Choroid plexus epithelial cell (primary cell): ENCODE data around the gene PDHX.

Source experiments
- DNase-seq: peaks from one replicate; pipeline ENCODE4 v3.0.0-alpha.2; 2010; ENCODE audit warnings: low read depth
- H3K4me3 ChIP-seq: 2 replicates; pipeline ENCODE4 v1.5.1; 2011; ENCODE audit warnings: low read depth, mild to moderate bottlenecking, control low read depth, low read length, moderate library complexity
- TF ChIP-seq, protein P1 (sequence below): conservative IDR thresholded peaks from 2 replicates; pipeline ENCODE4 v1.5.1; 2011; ENCODE audit warnings: low read depth, mild to moderate bottlenecking, control low read depth, inconsistent platforms, low read length, moderate library complexity

The PDHX gene

DNA sequence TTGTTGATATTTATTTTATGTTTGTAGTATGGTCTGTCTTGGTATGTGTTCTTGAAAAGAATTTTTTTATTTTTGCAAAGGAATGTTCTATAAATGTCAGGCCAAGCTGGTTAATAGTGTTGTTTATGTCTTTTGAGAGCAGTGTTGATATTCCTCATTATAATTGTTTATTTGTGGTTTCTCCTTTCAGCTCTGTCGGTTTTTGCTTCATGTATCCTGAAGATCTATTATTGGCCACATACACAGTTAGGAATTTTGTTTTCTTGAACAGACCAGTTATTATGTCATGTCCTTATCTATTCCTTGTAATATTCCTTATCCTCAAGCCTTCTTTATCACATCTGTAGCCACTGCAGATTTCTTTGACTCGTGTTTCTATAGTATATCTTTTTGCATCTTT lies 56.5 kb downstream of the PDHX start:
- TF ChIP-seq, protein P1, sequence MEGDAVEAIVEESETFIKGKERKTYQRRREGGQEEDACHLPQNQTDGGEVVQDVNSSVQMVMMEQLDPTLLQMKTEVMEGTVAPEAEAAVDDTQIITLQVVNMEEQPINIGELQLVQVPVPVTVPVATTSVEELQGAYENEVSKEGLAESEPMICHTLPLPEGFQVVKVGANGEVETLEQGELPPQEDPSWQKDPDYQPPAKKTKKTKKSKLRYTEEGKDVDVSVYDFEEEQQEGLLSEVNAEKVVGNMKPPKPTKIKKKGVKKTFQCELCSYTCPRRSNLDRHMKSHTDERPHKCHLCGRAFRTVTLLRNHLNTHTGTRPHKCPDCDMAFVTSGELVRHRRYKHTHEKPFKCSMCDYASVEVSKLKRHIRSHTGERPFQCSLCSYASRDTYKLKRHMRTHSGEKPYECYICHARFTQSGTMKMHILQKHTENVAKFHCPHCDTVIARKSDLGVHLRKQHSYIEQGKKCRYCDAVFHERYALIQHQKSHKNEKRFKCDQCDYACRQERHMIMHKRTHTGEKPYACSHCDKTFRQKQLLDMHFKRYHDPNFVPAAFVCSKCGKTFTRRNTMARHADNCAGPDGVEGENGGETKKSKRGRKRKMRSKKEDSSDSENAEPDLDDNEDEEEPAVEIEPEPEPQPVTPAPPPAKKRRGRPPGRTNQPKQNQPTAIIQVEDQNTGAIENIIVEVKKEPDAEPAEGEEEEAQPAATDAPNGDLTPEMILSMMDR: no peak

DNA sequence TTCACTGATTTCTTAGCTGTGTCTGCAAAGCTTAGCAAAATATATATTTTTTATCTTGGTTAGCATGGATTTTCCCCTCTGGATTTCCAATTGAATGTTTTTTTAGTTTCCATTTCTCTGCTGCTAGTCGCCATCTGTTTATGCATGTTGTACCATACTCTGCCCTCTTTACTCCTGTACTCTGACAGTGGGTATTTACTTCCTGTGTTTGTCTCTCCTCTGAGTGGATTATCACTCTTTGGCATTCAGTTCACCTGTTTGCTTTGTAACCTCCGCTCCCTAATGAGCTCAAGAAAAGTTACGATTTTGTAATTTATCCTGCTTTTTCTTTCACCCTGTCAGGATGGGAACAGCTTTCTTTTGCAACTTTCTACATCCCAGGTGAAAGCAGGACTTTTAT lies 59.1 kb downstream of the PDHX start:
- TF ChIP-seq, protein P1: no peak
- no peak for DNase-seq
- no peak overlapping the region for H3K4me3 ChIP-seq

More for the DNA sequence above, 56.5 kb downstream of the PDHX start:
- peak; percentile 55 for DNase-seq
- H3K4me3 ChIP-seq: no peak overlapping the region

DNA sequence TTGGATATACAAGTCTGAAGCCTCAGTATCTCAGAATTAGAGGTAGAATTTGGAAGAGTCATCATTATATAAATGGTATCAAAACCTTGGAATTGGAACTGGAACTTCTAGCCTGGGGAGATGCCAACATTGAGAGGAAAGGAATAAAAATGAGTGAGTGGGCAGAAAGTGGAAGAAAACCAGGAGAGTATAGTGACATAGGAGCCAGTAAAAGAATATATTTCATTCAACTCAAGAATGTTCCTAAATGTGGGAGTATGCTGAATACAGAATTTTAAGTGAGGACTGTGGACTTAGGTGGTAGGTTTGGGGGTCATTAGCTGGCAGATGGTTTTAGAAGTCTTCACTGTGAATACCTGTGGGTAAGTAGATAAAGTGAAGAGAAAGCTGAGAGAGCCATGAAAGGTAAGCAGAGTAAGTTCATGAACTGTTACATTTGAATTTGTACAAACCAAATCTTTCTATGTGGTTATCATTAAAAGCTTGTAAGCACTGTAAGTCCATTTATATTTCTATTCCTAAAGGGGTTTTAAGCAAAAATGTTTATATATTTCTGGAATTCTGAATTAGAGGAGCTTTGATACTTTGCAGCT lies 60.2 kb downstream of the PDHX start:
- TF ChIP-seq, protein P1: no peak
- no peak for DNase-seq
- H3K4me3 ChIP-seq: no peak overlapping the region

DNA sequence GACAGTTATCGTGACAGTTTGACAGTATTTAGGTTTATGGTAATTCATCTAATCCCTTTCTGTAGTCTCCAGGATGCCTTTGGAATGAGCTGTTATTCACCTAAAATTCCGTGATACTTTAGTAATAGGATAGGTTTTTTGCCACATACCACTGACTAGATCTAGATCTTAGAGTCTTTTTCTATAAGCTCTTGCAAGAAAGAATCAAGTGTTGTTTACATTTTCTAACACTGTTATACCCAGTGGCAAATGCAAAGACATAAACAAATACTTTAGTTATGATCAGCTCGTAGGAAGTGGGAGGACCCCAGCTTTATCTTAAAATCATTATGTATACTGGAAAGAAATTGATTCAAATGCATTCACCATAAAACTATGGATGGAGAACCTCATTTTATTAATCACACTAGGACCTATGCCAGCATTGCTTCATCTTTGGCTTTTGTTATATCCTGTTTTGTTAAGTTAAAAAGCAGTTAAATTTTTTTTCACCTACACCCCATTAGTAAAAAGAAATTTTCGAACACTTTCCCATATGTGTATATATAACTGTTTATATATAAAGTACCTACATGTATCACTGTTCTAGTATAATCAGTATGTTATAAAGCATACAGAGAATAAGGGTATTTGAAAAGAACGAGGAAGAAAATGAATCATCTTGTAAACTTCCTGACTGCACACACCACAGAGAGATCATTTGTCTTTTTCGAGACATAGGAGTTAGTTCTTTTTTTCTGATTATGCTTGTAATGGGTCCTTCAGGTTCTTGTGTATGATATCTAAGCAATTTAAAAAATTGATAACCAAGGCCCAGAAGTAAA lies 60.9 kb downstream of the PDHX start:
- DNase-seq: peak; percentile 68
- H3K4me3 ChIP-seq: no peak overlapping the region
- TF ChIP-seq, protein P1: no peak

DNA sequence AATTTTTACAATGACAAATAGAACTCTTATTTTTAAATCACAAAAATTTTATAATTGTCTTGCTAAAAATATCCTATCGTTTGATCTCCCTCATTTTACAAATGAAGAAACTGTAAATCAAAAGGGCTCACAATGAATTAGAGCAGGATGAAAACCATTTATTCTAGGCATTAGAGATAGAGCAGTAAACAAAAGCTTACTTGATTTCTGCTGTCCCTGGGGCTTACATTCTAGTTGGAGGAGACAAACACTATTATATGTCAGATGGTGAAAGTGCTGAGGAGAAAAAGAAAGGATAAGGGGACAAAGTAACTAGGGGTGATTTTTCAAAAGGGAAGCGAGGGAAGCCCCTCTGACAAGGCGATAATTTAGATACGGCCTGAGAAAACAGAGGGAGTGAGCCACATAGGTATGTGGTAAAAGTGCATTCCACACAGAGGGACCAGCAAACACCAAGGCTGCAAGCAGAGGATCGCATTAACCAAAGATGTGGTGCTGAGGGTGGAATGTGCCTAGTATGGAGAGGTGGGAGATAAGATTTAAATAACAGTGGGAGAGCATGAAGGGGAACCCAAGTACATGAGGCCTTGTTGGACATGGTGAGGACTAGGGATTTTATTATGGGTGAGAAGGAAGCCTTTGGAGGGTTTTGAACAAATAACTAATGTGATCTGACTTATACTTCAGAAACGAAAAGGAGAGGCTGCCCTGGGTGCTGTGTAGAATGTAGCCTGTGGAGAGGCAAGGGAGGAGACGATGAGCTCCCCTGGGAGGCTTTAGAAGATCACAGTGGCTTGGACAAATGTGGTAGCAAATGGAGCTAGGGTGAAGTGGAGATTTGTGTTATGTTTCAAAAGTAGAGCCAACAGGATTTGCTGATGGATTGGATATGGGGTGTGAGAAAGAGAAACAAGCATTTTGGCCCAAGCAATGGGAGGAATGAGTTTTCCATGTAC lies 62.1 kb downstream of the PDHX start:
- TF ChIP-seq, protein P1: no peak
- H3K4me3 ChIP-seq: no peak overlapping the region
- peak; percentile 39 for DNase-seq

DNA sequence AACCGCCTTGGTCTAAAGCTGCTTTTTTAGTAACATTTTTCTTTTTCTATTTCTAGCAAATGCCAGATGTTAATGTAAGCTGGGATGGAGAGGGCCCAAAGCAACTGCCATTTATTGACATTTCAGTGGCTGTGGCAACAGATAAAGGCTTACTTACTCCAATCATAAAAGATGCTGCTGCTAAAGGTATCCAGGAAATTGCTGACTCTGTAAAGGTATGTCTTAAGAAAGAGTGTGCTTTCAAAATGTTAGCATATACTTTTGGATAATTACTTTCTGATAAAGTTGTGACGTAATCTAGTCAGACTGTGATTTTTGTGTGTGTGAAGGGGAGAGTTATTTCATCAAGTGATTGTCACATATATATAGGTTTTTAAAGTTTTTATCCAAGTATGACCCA lies 68.1 kb downstream of the PDHX start:
- DNase-seq: no peak
- TF ChIP-seq, protein P1: no peak
- H3K4me3 ChIP-seq: no peak overlapping the region
